Nephron (organoid): Measurements from ENCODE around the gene INTS1.

Experiments
- H3K27ac Mint-ChIP-seq, 3 experiments: 2 replicates each; pipeline ENCODE4 v1.8.0; 2020; ENCODE audit warnings: mixed read lengths in 3 of 3, mild to moderate bottlenecking in 2 of 3, moderate library complexity in 1 of 3
- H3K27me3 Mint-ChIP-seq: 2 replicates; pipeline ENCODE4 v1.8.0; 2021; ENCODE audit warnings: low read depth, mild to moderate bottlenecking, moderate library complexity, mixed read lengths
- H3K36me3 Mint-ChIP-seq: 2 replicates; pipeline ENCODE4 v1.8.0; 2020; ENCODE audit warnings: low read depth, mixed read lengths
- H3K4me1 Mint-ChIP-seq: 2 replicates; pipeline ENCODE4 v1.8.0; 2020; ENCODE audit warnings: mixed read lengths
- H3K4me3 Mint-ChIP-seq, 3 experiments: 2 replicates each; pipeline ENCODE4 v1.8.0; 2020; ENCODE audit warnings: mild to moderate bottlenecking in 3 of 3, mixed read lengths in 3 of 3, moderate library complexity in 2 of 3
- H3K9me3 Mint-ChIP-seq: 2 replicates; pipeline ENCODE4 v1.8.0; 2020; ENCODE audit warnings: mixed read lengths
- CTCF ChIP-seq, 3 experiments: fragments of 200-600 bp; sonication (generic); IDR thresholded peaks; one replicate each; pipeline ENCODE4 v1.5.0; 2021; ENCODE audit warnings: antibody characterized with exemption in 3 of 3; ENCODE audit not compliant: unreplicated experiment in 3 of 3

Gene INTS1

GRCh38 chr7:1464694-1465093, 39.5 kb downstream of the INTS1 start:
- no peak for TF ChIP-seq CTCF (IDR thresholded peaks at IDR 0.05; ENCODE audit: unreplicated experiment in 3 of 3)
- Mint-ChIP-seq H3K27ac (no peak overlapping the region), H3K4me1 (peaks cover 8% of the 10 kb centered on the region), H3K27me3 (peaks cover 6% of the 10 kb centered on the region), H3K36me3 (no peaks in the 10 kb centered on the region), H3K9me3 (no peaks in the 10 kb centered on the region), H3K4me3 (no peak overlapping the region)

GRCh38 chr7:1463676-1464223, 40.4 kb downstream of the INTS1 start:
- peaks cover 7% of the 10 kb centered on the region for H3K27me3 Mint-ChIP-seq
- TF ChIP-seq CTCF (IDR thresholded peaks at IDR 0.05; ENCODE audit: unreplicated experiment in 3 of 3): no peak
- no peaks in the 10 kb centered on the region for H3K36me3 Mint-ChIP-seq
- H3K4me3 Mint-ChIP-seq: no peak overlapping the region
- no peaks in the 10 kb centered on the region for H3K9me3 Mint-ChIP-seq
- peaks cover 8% of the 10 kb centered on the region for H3K4me1 Mint-ChIP-seq
- H3K27ac Mint-ChIP-seq: no peak overlapping the region

GRCh38 chr7:1461646-1462375, 42.4 kb downstream of the INTS1 start:
- no peak for TF ChIP-seq CTCF (IDR thresholded peaks at IDR 0.05; ENCODE audit: unreplicated experiment in 3 of 3)
- peak overlapping the region in 1 of 3 experiments; percentile 4 for H3K27ac Mint-ChIP-seq
- H3K4me1 Mint-ChIP-seq: peaks cover 19% of the 10 kb centered on the region
- H3K4me3 Mint-ChIP-seq: peak overlapping the region in 2 of 3 experiments; percentile 23 to 26
- peaks cover 7% of the 10 kb centered on the region for H3K27me3 Mint-ChIP-seq
- no peaks in the 10 kb centered on the region for H3K36me3 Mint-ChIP-seq
- H3K9me3 Mint-ChIP-seq: no peaks in the 10 kb centered on the region

GRCh38 chr7:1460821-1461645, 43.2 kb downstream of the INTS1 start:
- Mint-ChIP-seq H3K4me3 (peak overlapping the region in 2 of 3 experiments; percentile 9 to 25), H3K9me3 (no peaks in the 10 kb centered on the region), H3K27me3 (peaks cover 7% of the 10 kb centered on the region), H3K27ac (peak overlapping the region in 1 of 3 experiments; percentile 4), H3K4me1 (peaks cover 20% of the 10 kb centered on the region), H3K36me3 (no peaks in the 10 kb centered on the region)
- TF ChIP-seq CTCF (IDR thresholded peaks at IDR 0.05; ENCODE audit: unreplicated experiment in 3 of 3): no peak

- no peak for TF ChIP-seq CTCF (IDR thresholded peaks at IDR 0.05; ENCODE audit: unreplicated experiment in 3 of 3)
- peaks cover 20% of the 10 kb centered on the region for H3K4me1 Mint-ChIP-seq
- H3K36me3 Mint-ChIP-seq: no peaks in the 10 kb centered on the region
- no peak overlapping the region for H3K27ac Mint-ChIP-seq
- H3K27me3 Mint-ChIP-seq: peaks cover 7% of the 10 kb centered on the region
- H3K4me3 Mint-ChIP-seq: peak overlapping the region; percentile 72 to 73 (median 73)
- no peaks in the 10 kb centered on the region for H3K9me3 Mint-ChIP-seq
Measured at GRCh38 chr7:1459920-1460820, 44.0 kb downstream of the INTS1 start.
